NCI-H226 (cell line): ENCODE results near the gene MYADM.
"Not testable (repeated sequence)": the region's sequence is repeated elsewhere in the genome, so short reads cannot be mapped to it uniquely, and the experiment has no call there.

Experiments
- DNase-seq: peaks from one replicate; pipeline ENCODE4 v3.0.0-alpha.2; 2015

MYADM gene

GRCh38 chr19:53868892-53869804, 1.5 kb downstream of the MYADM start:
- peak; percentile 97 for DNase-seq

GRCh38 chr19:53869805-53870484, 2.3 kb downstream of the MYADM start:
- DNase-seq = not testable (repeated sequence)

- no peak for DNase-seq
These were observed 2.8 kb downstream of the MYADM start for GRCh38 chr19:53870485-53870844.

GRCh38 chr19:53871454-53871853, 3.8 kb downstream of the MYADM start:
- no peak for DNase-seq

- DNase-seq = no peak
These were observed 5.1 kb downstream of the MYADM start for GRCh38 chr19:53872762-53873161.

- DNase-seq = no peak
These were observed 6.3 kb downstream of the MYADM start for GRCh38 chr19:53873773-53874605.

GRCh38 chr19:53874606-53874990, 6.9 kb downstream of the MYADM start:
- no peak for DNase-seq

GRCh38 chr19:53875602-53876325, 8.1 kb downstream of the MYADM start:
- DNase-seq = no peak

- DNase-seq = no peak
These were observed 9.1 kb downstream of the MYADM start for GRCh38 chr19:53876651-53877224.

GRCh38 chr19:53877361-53877766, 9.7 kb downstream of the MYADM start:
- DNase-seq = no peak

GRCh38 chr19:53878776-53879139, 11.1 kb downstream of the MYADM start:
- DNase-seq = no peak

- peak; percentile 87 for DNase-seq
These were observed 11.7 kb downstream of the MYADM start for GRCh38 chr19:53879140-53880081.

GRCh38 chr19:53880711-53881481, 13.2 kb downstream of the MYADM start:
- DNase-seq = no peak

GRCh38 chr19:53881482-53882390, 14.1 kb downstream of the MYADM start, which contains the start of gene PRKCG:
PRKCG (plus strand) TSS chr19:53882197; CDS start chr19:53882495, 298 bp downstream.
- peak; percentile 49 for DNase-seq

GRCh38 chr19:53882391-53883050, 14.8 kb downstream of the MYADM start:
- DNase-seq = no peak

- DNase-seq = no peak
These were observed 15.6 kb downstream of the MYADM start for GRCh38 chr19:53883231-53883661.

- no peak for DNase-seq
These were observed 16.1 kb downstream of the MYADM start for GRCh38 chr19:53883741-53884140.

- DNase-seq = no peak
These were observed 16.6 kb downstream of the MYADM start for GRCh38 chr19:53884256-53884655.
